ENCODE measurements around the gene HSPH1.

- no peak for TF ChIP-seq CTCF (IDR thresholded peaks at IDR 0.05 in 2 of 3, conservative IDR thresholded peaks at IDR 0.05 in 1 of 3; ENCODE audit: borderline replicate concordance in 1 of 3, insufficient read depth in 1 of 3, low read depth in 2 of 3, low read length in 2 of 3)
- no peak for TF ChIP-seq POLR2AphosphoS5 (IDR thresholded peaks at IDR 0.05; ENCODE audit: low read depth, low read length)
- TF ChIP-seq SRF (IDR thresholded peaks at IDR 0.05; ENCODE audit: low read depth), result no peak
- no peak for TF ChIP-seq POLR2A (IDR thresholded peaks at IDR 0.05; ENCODE audit: borderline replicate concordance, extremely low read depth, insufficient read depth, insufficient read length)
- no peak for TF ChIP-seq EZH2 (IDR thresholded peaks at IDR 0.05)
- TF ChIP-seq YY1 (IDR thresholded peaks at IDR 0.05; ENCODE audit: extremely low read depth, insufficient replicate concordance, low read depth, low read length), result no peak
- TF ChIP-seq JUND (IDR thresholded peaks at IDR 0.05), result no peak
- TF ChIP-seq REST (IDR thresholded peaks at IDR 0.05; ENCODE audit: low read depth), result no peak
- TF ChIP-seq SIN3A (IDR thresholded peaks at IDR 0.05; ENCODE audit: low read depth), result no peak
- no peak for TF ChIP-seq MAX (IDR thresholded peaks at IDR 0.05)
- no peak for TF ChIP-seq EZH2phosphoT487 (IDR thresholded peaks at IDR 0.05; ENCODE audit: borderline replicate concordance)
- no peak for TF ChIP-seq ZBTB33 (IDR thresholded peaks at IDR 0.05; ENCODE audit: extremely low read depth, insufficient replicate concordance, low read length)
These were observed 30.6 kb upstream of the HSPH1 start for GRCh38 chr13:31192306-31192705.
